K562 (cell line): Measurements from ENCODE around the gene GALNT13.

ENCODE experiments used
- BHLHE40 ChIP-seq: IDR thresholded peaks from 2 replicates; pipeline ENCODE4 v1.6.1; 2011; ENCODE audit warnings: low read length, improper control_type of control experiment
- CBX8 ChIP-seq: fragments of 200-600 bp; sonication (generic); IDR thresholded peaks from 2 replicates; pipeline ENCODE4 v1.6.1; 2012; ENCODE audit warnings: borderline replicate concordance, mixed run types, low read depth, mild to moderate bottlenecking, moderate library complexity, mixed read lengths, low read length, control low read depth, inconsistent platforms; ENCODE audit not compliant: poor library complexity, severe bottlenecking; ENCODE audit errors: extremely low read depth
- CHD2 ChIP-seq: IDR thresholded peaks from 2 replicates; pipeline ENCODE4 v1.6.1; 2011; ENCODE audit warnings: low read depth, low read length
- FOXP1 ChIP-seq: sonication (generic); formaldehyde crosslinking; IDR thresholded peaks from 2 replicates; pipeline ENCODE4 v1.8.0; 2022; ENCODE audit warnings: mild to moderate bottlenecking, missing genetic modification reagents
- KLF13 ChIP-seq: fragments of 450-650 bp; IDR thresholded peaks from 2 replicates; pipeline ENCODE4 v1.6.1; 2016; ENCODE audit warnings: missing genetic modification characterization, low read depth, mild to moderate bottlenecking, missing compliant biosample characterization, moderate library complexity, borderline replicate concordance
- RAD51 ChIP-seq: fragments of 450-650 bp; IDR thresholded peaks from 2 replicates; pipeline ENCODE4 v1.7.1; 2016; ENCODE audit warnings: low read depth, mild to moderate bottlenecking, borderline replicate concordance
- SETDB1 ChIP-seq: IDR thresholded peaks from one replicate; pipeline ENCODE4 v1.6.1; 2012; ENCODE audit warnings: low read length, control low read depth, inconsistent platforms
- STAT5A ChIP-seq: IDR thresholded peaks from 2 replicates; pipeline ENCODE4 v1.6.1; 2012; ENCODE audit warnings: low read length, inconsistent platforms, borderline replicate concordance
- ZNF146 ChIP-seq: IDR thresholded peaks from one replicate; pipeline ENCODE4 v1.6.1; 2018; ENCODE audit warnings: missing compliant biosample characterization; ENCODE audit not compliant: unreplicated experiment
- ZNF280B ChIP-seq: fragments of 250-450 bp; sonication (Bioruptor Pico); IDR thresholded peaks from 2 replicates; pipeline ENCODE4 v1.5.1; 2021; ENCODE audit warnings: mild to moderate bottlenecking

GRCh38 chr2:154338352-154338967 lies 466.7 kb downstream of the GALNT13 start:
- TF ChIP-seq KLF13 (tag) = no peak
- no peak for TF ChIP-seq FOXP1 (CRISPR knock-in tag)
- no peak for TF ChIP-seq CBX8
- TF ChIP-seq STAT5A = no peak
- no peak for TF ChIP-seq BHLHE40
- no peak for TF ChIP-seq ZNF146 (CRISPR knock-in tag)
- no peak for TF ChIP-seq RAD51
- no peak for TF ChIP-seq SETDB1
- TF ChIP-seq CHD2 = no peak
- no peak for TF ChIP-seq ZNF280B
